ENCODE data around the gene THOC7. TPM values are rescaled to one million over a fixed set of nuclear protein-coding genes. Genes with fewer than 3 reads are reported as not detected.
A peak's percentile ranks its signal among the peaks of the same experiment; 100 is the strongest.

The THOC7 gene
- total RNA-seq, 2 donors from 2014 or later: 24.4 to 55.9 TPM

- intact Hi-C loops (cut with DNase I): no loop called here
- Histone ChIP-seq H3K4me1 (replicated peaks) (peaks cover 2% of the 10 kb centered on the region), H3K9me3 (no peaks in the 10 kb centered on the region), H3K27me3 (replicated peaks; ENCODE audit: insufficient read depth) (no peaks in the 10 kb centered on the region), H3K27ac (no peak overlapping the region), H3K36me3 (no peaks in the 10 kb centered on the region), H3K4me3 (no peak overlapping the region)
- 74% methylated on average over 5 of the region's 5 CpGs for WGBS
- no peak for DNase-seq (ENCODE audit: low spot score)
- TF ChIP-seq POLR2A (IDR thresholded peaks at IDR 0.05): no peak
- no peak for TF ChIP-seq CTCF (IDR thresholded peaks at IDR 0.05)
- no peak for TF ChIP-seq POLR2AphosphoS5 (IDR thresholded peaks at IDR 0.05)
Measured at GRCh38 chr3:63895422-63896189, 32.0 kb upstream of the THOC7 start.

GRCh38 chr3:63892773-63893352 is 29.3 kb upstream of the THOC7 start:
- H3K36me3 ChIP-seq: no peaks in the 10 kb centered on the region
- no peaks in the 10 kb centered on the region for H3K27me3 ChIP-seq (replicated peaks; ENCODE audit: insufficient read depth)
- no peak for TF ChIP-seq POLR2A (IDR thresholded peaks at IDR 0.05)
- TF ChIP-seq CTCF (IDR thresholded peaks at IDR 0.05): no peak
- no peak for TF ChIP-seq POLR2AphosphoS5 (IDR thresholded peaks at IDR 0.05)
- H3K4me1 ChIP-seq (replicated peaks): peaks cover 2% of the 10 kb centered on the region
- intact Hi-C loops (cut with DNase I): no loop called here
- no peak for DNase-seq (ENCODE audit: low spot score)
- H3K4me3 ChIP-seq: no peak overlapping the region
- 86% methylated on average over 1 of the region's 1 CpG for WGBS
- H3K27ac ChIP-seq: no peak overlapping the region
- no peaks in the 10 kb centered on the region for H3K9me3 ChIP-seq

GRCh38 chr3:63891518-63891917 is 27.9 kb upstream of the THOC7 start:
- H3K4me3 ChIP-seq: no peak overlapping the region
- no peaks in the 10 kb centered on the region for H3K9me3 ChIP-seq
- H3K36me3 ChIP-seq: no peaks in the 10 kb centered on the region
- 90% methylated on average over 5 of the region's 5 CpGs for WGBS
- DNase-seq (ENCODE audit: low spot score): no peak
- no peak for TF ChIP-seq POLR2A (IDR thresholded peaks at IDR 0.05)
- no peak for TF ChIP-seq POLR2AphosphoS5 (IDR thresholded peaks at IDR 0.05)
- no peak for TF ChIP-seq CTCF (IDR thresholded peaks at IDR 0.05)
- peaks cover 1% of the 10 kb centered on the region for H3K4me1 ChIP-seq (replicated peaks)
- H3K27ac ChIP-seq: no peak overlapping the region
- intact Hi-C loops (cut with DNase I): no loop called here
- H3K27me3 ChIP-seq (replicated peaks; ENCODE audit: insufficient read depth): no peaks in the 10 kb centered on the region

GRCh38 chr3:63886858-63887257 is 23.3 kb upstream of the THOC7 start:
- no peak for DNase-seq (ENCODE audit: low spot score)
- H3K4me1 ChIP-seq (replicated peaks): no peaks in the 10 kb centered on the region
- intact Hi-C loops (cut with DNase I): no loop called here
- no peak overlapping the region for H3K4me3 ChIP-seq
- TF ChIP-seq POLR2AphosphoS5 (IDR thresholded peaks at IDR 0.05) (no peak), CTCF (IDR thresholded peaks at IDR 0.05) (no peak), POLR2A (IDR thresholded peaks at IDR 0.05) (no peak)
- H3K27ac ChIP-seq: no peak overlapping the region
- H3K27me3 ChIP-seq (replicated peaks; ENCODE audit: insufficient read depth): no peaks in the 10 kb centered on the region
- no peaks in the 10 kb centered on the region for H3K9me3 ChIP-seq
- WGBS: 13% methylated on average over 3 of the region's 3 CpGs
- H3K36me3 ChIP-seq: no peaks in the 10 kb centered on the region

GRCh38 chr3:63880653-63881052 is 17.0 kb upstream of the THOC7 start:
- H3K9me3 ChIP-seq: no peaks in the 10 kb centered on the region
- H3K36me3 ChIP-seq: no peaks in the 10 kb centered on the region
- no peaks in the 10 kb centered on the region for H3K4me1 ChIP-seq (replicated peaks)
- peak; percentile 30 for TF ChIP-seq POLR2AphosphoS5 (IDR thresholded peaks at IDR 0.05)
- TF ChIP-seq CTCF (IDR thresholded peaks at IDR 0.05): no peak
- no peak overlapping the region for H3K4me3 ChIP-seq
- intact Hi-C loops (cut with DNase I): no loop called here
- H3K27me3 ChIP-seq (replicated peaks; ENCODE audit: insufficient read depth): no peaks in the 10 kb centered on the region
- H3K27ac ChIP-seq: no peak overlapping the region
- no peak for DNase-seq (ENCODE audit: low spot score)
- 60% methylated on average over 5 of the region's 5 CpGs for WGBS
